Prostate gland (tissue), 2 donors: Measurements from ENCODE around the gene SEC14L3.

Experiments used
- CTCF ChIP-seq, 4 experiments: fragments of 200-600 bp in 2 of 4; fragments of 450-650 bp in 2 of 4; sonication (generic) in 2 of 4; IDR thresholded peaks; 1 replicate in 3 of 4; 2 replicates in 1 of 4; pipeline ENCODE4 v1.5.1; 2016 to 2019; ENCODE audit warnings: antibody characterized with exemption in 4 of 4, mild to moderate bottlenecking in 2 of 4, moderate library complexity in 2 of 4
- POLR2A ChIP-seq: fragments of 450-650 bp; IDR thresholded peaks from one replicate; pipeline ENCODE4 v1.6.1; 2016; ENCODE audit warnings: antibody characterized with exemption, mild to moderate bottlenecking
- POLR2AphosphoS5 ChIP-seq: sonication (generic); formaldehyde crosslinking; IDR thresholded peaks from one replicate; pipeline ENCODE4 v1.6.1; 2017; ENCODE audit warnings: antibody characterized with exemption

- TF ChIP-seq CTCF (IDR thresholded peaks at IDR 0.05): peak; percentile 23 to 85 (median 77)
- TF ChIP-seq POLR2A: no peak
- TF ChIP-seq POLR2AphosphoS5: peak; percentile 73
These were observed 45.1 kb downstream of the SEC14L3 start for GRCh38 chr22:30426388-30427353.
